ENCODE data around the gene MAP3K10. TPM values are rescaled to one million over a fixed set of nuclear protein-coding genes. Genes with fewer than 3 reads are reported as not detected.

The MAP3K10 gene
- polyA plus RNA-seq, 1 of the 3 experiments (the other 2 are of a cell fraction): 10.7 TPM

DNA sequence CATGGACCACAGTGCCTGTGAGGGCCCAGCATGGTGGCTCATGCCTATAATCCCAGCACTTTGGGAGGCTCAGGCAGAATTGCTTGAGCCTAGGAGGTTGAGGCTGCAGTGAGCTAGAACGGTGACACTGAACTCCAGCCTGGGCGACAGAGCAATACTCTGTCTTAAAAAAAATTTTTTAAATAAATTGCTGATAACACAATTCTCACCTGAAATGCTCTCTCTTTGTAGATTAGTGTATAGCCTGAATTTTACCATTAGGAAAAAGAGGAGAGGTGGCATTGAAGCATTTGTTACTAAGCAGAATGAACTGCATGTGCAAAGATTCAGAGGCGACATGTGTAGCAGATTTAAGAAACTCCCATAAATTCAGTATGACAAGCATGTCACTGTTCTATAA lies 29.1 kb upstream of the MAP3K10 start:
- Histone ChIP-seq H3K9me3 (no peaks in the 10 kb centered on the region), H3K79me2 (ENCODE audit: insufficient read depth) (no peaks in the 10 kb centered on the region), H3K27ac (ENCODE audit: low read depth in 2 of 2, low read length in 1 of 2) (no peak overlapping the region), H3K4me3 (ENCODE audit: low read depth in 2 of 2, low read length in 1 of 2) (no peak overlapping the region), H3K4me2 (no peak overlapping the region), H3K9ac (no peak overlapping the region), H3K9me2 (no peaks in the 10 kb centered on the region), H3K36me3 (replicated peaks in 1 of 2; ENCODE audit: control insufficient read depth in 1 of 2, insufficient read depth in 2 of 2, low read length in 1 of 2) (no peaks in the 10 kb centered on the region), H3F3A (replicated peaks; ENCODE audit: insufficient read depth) (peaks cover 12% of the 10 kb centered on the region), H3K27me3 (ENCODE audit: insufficient read depth) (no peaks in the 10 kb centered on the region), H2AFZ (ENCODE audit: low read depth) (no peak overlapping the region), H3K4me1 (ENCODE audit: control insufficient read depth in 1 of 2, insufficient read depth in 2 of 2, low read depth in 1 of 2, low read length in 1 of 2) (no peaks in the 10 kb centered on the region), H4K20me1 (ENCODE audit: insufficient read depth) (no peaks in the 10 kb centered on the region)
- TF ChIP-seq TEAD4 (IDR thresholded peaks at IDR 0.05; ENCODE audit: borderline replicate concordance, insufficient read depth) (no peak), NFIC (IDR thresholded peaks at IDR 0.05; ENCODE audit: borderline replicate concordance) (no peak)
- no peak for DNase-seq
- POLR2A ChIA-PET: no interaction called here
- WGBS (ENCODE audit: low lambda C conversion rate): 93% methylated on average over 3 of the region's 3 CpGs
- CTCF ChIA-PET: interaction anchor here (3.8 kb wide), 1 partner anchor 23 kb away, joined by 17 read pairs; no protein-coding TSS in a partner anchor

DNA sequence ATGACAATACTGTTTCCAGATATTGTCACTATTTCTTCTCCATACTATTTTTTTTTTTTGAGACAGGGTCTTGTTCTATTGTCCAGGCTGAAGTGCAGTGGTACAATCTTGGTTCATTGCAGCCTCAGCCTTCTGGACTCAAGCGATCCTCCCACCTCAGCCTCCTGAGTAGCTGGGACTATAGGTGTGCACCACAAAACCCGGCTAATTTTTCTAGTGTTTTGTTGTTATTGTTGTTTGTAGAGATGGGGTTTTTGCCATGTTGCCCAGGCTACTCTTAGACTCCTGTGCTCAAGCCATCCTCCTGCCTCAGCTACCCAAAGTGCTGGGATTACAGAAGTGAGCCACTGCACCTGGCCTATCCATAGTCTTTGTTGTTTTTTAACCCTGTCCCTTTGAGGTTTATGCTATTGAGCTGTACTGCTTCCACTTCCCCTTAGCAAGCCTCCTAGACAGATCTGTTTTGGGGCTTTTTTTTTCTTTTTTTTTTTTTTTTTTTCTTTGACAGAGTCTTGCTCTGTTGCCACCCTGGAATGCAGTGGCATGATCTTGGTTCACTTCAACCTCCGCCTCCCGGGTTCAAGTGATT lies 27.6 kb upstream of the MAP3K10 start:
- Histone ChIP-seq H3K27ac (ENCODE audit: low read depth in 2 of 2, low read length in 1 of 2) (no peak overlapping the region), H4K20me1 (ENCODE audit: insufficient read depth) (no peaks in the 10 kb centered on the region), H3K27me3 (ENCODE audit: insufficient read depth) (no peaks in the 10 kb centered on the region), H3K9me3 (no peaks in the 10 kb centered on the region), H2AFZ (ENCODE audit: low read depth) (no peak overlapping the region), H3F3A (replicated peaks; ENCODE audit: insufficient read depth) (peaks cover 8% of the 10 kb centered on the region), H3K4me3 (ENCODE audit: low read depth in 2 of 2, low read length in 1 of 2) (no peak overlapping the region), H3K4me2 (no peak overlapping the region), H3K36me3 (replicated peaks in 1 of 2; ENCODE audit: control insufficient read depth in 1 of 2, insufficient read depth in 2 of 2, low read length in 1 of 2) (no peaks in the 10 kb centered on the region), H3K9ac (no peak overlapping the region), H3K9me2 (no peaks in the 10 kb centered on the region), H3K79me2 (ENCODE audit: insufficient read depth) (no peaks in the 10 kb centered on the region), H3K4me1 (ENCODE audit: control insufficient read depth in 1 of 2, insufficient read depth in 2 of 2, low read depth in 1 of 2, low read length in 1 of 2) (no peaks in the 10 kb centered on the region)
- POLR2A ChIA-PET: no interaction called here
- DNase-seq: no peak
- TF ChIP-seq PBX3 (IDR thresholded peaks at IDR 0.05) (no peak), JUND (IDR thresholded peaks at IDR 0.05) (no peak), SIN3A (IDR thresholded peaks at IDR 0.05; ENCODE audit: borderline replicate concordance, low read depth, low read length) (no peak), POLR2AphosphoS5 (IDR thresholded peaks at IDR 0.05; ENCODE audit: low read depth, low read length) (no peak), ELF1 (IDR thresholded peaks at IDR 0.05) (no peak), TEAD4 (IDR thresholded peaks at IDR 0.05; ENCODE audit: borderline replicate concordance, insufficient read depth) (no peak)
- CTCF ChIA-PET: interaction anchor here (0.5 to 1.1 kb wide), 2 partner anchors 29 to 65 kb away, joined by 3 read pairs; no protein-coding TSS in a partner anchor
- 75% methylated on average over 4 of the region's 4 CpGs for WGBS (ENCODE audit: low lambda C conversion rate)

- Histone ChIP-seq H3K9ac (no peak overlapping the region), H3K79me2 (ENCODE audit: insufficient read depth) (no peaks in the 10 kb centered on the region), H3F3A (replicated peaks; ENCODE audit: insufficient read depth) (peaks cover 8% of the 10 kb centered on the region), H3K9me3 (no peaks in the 10 kb centered on the region), H3K4me3 (ENCODE audit: low read depth in 2 of 2, low read length in 1 of 2) (no peak overlapping the region; a peak in 1 of 4 replicates), H3K9me2 (no peaks in the 10 kb centered on the region), H3K4me1 (ENCODE audit: control insufficient read depth in 1 of 2, insufficient read depth in 2 of 2, low read depth in 1 of 2, low read length in 1 of 2) (no peaks in the 10 kb centered on the region), H3K27me3 (ENCODE audit: insufficient read depth) (no peaks in the 10 kb centered on the region), H3K4me2 (no peak overlapping the region), H4K20me1 (ENCODE audit: insufficient read depth) (no peaks in the 10 kb centered on the region), H2AFZ (ENCODE audit: low read depth) (no peak overlapping the region), H3K36me3 (replicated peaks in 1 of 2; ENCODE audit: control insufficient read depth in 1 of 2, insufficient read depth in 2 of 2, low read length in 1 of 2) (no peaks in the 10 kb centered on the region), H3K27ac (ENCODE audit: low read depth in 2 of 2, low read length in 1 of 2) (no peak overlapping the region)
- WGBS (ENCODE audit: low lambda C conversion rate): 23% methylated on average over 10 of the region's 10 CpGs
- POLR2A ChIA-PET: no interaction called here
- peak; percentile 72 for DNase-seq
- CTCF ChIA-PET: interaction anchor here (0.5 to 2.3 kb wide), 15 partner anchors 8 to 164 kb away, joined by 3 to 20 read pairs (median 3); no protein-coding TSS in a partner anchor
- TF ChIP-seq JUND (IDR thresholded peaks at IDR 0.05) (no peak), RAD21 (IDR thresholded peaks at IDR 0.05; ENCODE audit: low read length) (peak; percentile 58), RXRA (IDR thresholded peaks at IDR 0.05; ENCODE audit: borderline replicate concordance, low read depth) (no peak), PBX3 (IDR thresholded peaks at IDR 0.05) (no peak), TAF1 (IDR thresholded peaks at IDR 0.05; ENCODE audit: borderline replicate concordance, low read depth, low read length) (no peak), TEAD4 (IDR thresholded peaks at IDR 0.05; ENCODE audit: borderline replicate concordance, insufficient read depth) (no peak), GATA2 (CRISPR knock-in tag; IDR thresholded peaks at IDR 0.05) (no peak), FOXJ3 (CRISPR knock-in tag; IDR thresholded peaks at IDR 0.05) (no peak), EP300 (IDR thresholded peaks at IDR 0.05; ENCODE audit: borderline replicate concordance in 1 of 2, low read depth in 1 of 2, low read length in 1 of 2) (no peak), POLR2AphosphoS5 (IDR thresholded peaks at IDR 0.05; ENCODE audit: low read depth, low read length) (no peak), CTCF (IDR thresholded peaks at IDR 0.05) (peak; percentile 73)
- TF ChIP-seq, protein P1, sequence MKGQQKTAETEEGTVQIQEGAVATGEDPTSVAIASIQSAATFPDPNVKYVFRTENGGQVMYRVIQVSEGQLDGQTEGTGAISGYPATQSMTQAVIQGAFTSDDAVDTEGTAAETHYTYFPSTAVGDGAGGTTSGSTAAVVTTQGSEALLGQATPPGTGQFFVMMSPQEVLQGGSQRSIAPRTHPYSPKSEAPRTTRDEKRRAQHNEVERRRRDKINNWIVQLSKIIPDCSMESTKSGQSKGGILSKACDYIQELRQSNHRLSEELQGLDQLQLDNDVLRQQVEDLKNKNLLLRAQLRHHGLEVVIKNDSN (IDR thresholded peaks at IDR 0.05; ENCODE audit: borderline replicate concordance, low read depth): no peak
Observed at GRCh38 chr19:40165362-40165937, 25.8 kb upstream of the MAP3K10 start.

Data from SK-N-SH (cell line).